Measurements from ENCODE around the gene DOCK10. TPM values are rescaled to one million over a fixed set of nuclear protein-coding genes. Genes with fewer than 3 reads are reported as not detected.

Gene DOCK10
- total and polyA plus RNA-seq, 9 of the 15 experiments (the other 6 are each of a cell fraction or from before 2014, with no cell fraction given), result 0.01 to 0.87 (median 0.18) TPM

DNA sequence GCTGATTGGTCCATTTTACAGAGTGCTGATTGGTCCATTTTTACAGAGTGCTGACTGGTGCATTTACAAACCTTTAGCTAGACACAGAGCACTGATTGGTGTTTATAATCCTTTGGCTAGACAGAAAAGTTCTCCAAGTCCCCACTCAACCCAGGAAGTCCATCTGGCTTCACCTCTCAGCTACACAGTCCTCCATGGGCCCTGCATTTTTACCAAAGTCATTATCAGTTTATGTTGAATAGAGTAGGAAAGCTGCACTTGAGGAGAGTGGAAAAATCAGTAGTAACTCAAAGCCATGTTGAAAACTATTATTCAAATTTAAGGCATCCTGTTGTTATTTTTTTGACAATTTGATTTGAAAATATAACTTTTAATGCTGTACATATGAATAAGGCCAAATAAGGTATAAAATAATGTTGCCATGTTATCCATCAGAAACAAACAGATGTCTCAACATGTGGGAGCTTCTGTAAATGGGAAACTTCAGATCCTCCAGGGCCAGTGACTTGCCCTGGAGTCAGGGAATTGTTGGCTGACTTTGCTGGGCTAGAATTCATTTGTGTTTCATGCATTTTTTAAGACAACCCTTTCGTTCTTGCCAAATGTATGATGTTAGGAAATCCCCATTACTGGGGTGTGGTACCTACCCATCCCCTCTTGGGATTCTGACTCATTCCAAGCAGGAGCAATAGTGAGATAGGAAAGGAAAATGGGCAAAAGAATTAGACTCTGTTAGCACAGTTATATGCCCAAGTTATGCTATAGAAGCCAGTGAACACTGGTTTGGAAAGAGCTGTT is 288.3 kb downstream of the DOCK10 start (continued):
- TF ChIP-seq MYC (IDR thresholded peaks at IDR 0.05; ENCODE audit: low read depth, low read length) (no peak), MYC (CRISPR knock-in tag; IDR thresholded peaks at IDR 0.05; ENCODE audit: borderline replicate concordance, low read depth) (no peak), PREB (CRISPR knock-in tag; IDR thresholded peaks at IDR 0.05) (no peak), TCF7 (IDR thresholded peaks at IDR 0.05; ENCODE audit: borderline replicate concordance) (no peak), MAX (CRISPR knock-in tag; IDR thresholded peaks at IDR 0.05) (no peak), MEF2D (tag; conservative IDR thresholded peaks at IDR 0.05; ENCODE audit: low read depth) (no peak), ETV1 (tag; conservative IDR thresholded peaks at IDR 0.05; ENCODE audit: low read depth) (no peak), ZNF407 (IDR thresholded peaks at IDR 0.05; ENCODE audit: low read depth) (no peak)

Data from K562 (cell line).